Sigmoid colon (tissue), 7 donors: ENCODE measurements around the gene ZBTB24. TPM values are rescaled to one million over a fixed set of nuclear protein-coding genes. Genes with fewer than 3 reads are reported as not detected.

Source experiments
- DNase-seq: peaks from one replicate; pipeline ENCODE4 v3.0.0-alpha.2; 2019
- H3K27ac ChIP-seq, 4 donors: fragments of 200-600 bp; sonication (generic); one replicate each; pipeline ENCODE4 v1.5.1; 2016 to 2019; ENCODE audit warnings: mild to moderate bottlenecking in 1 of 4
- H3K27me3 ChIP-seq, 3 donors: fragments of 200-600 bp; sonication (generic); one replicate each; pipeline ENCODE4 v1.5.1; 2019; ENCODE audit warnings: mild to moderate bottlenecking in 1 of 3
- H3K36me3 ChIP-seq, 4 donors: fragments of 200-600 bp; sonication (generic); one replicate each; pipeline ENCODE4 v1.5.1; 2016 to 2019
- H3K4me1 ChIP-seq, 4 donors: fragments of 200-600 bp; sonication (generic); one replicate each; pipeline ENCODE4 v1.5.1; 2017 to 2019
- H3K4me3 ChIP-seq, 4 donors: fragments of 200-600 bp; sonication (generic); one replicate each; pipeline ENCODE4 v1.5.1; 2017 to 2019; ENCODE audit warnings: mild to moderate bottlenecking in 2 of 4, moderate library complexity in 1 of 4
- H3K9me3 ChIP-seq, 4 donors: fragments of 200-600 bp in 3 of 4; sonication (generic) in 3 of 4; one replicate each; pipeline versions ENCODE4 v1.5.1 to v1.6.1; 2013 to 2019
- EP300 ChIP-seq, 4 donors: sonication (generic); formaldehyde crosslinking; IDR thresholded peaks; one replicate each; pipeline ENCODE4 v1.6.1; 2017; ENCODE audit warnings: antibody characterized with exemption in 4 of 4
- POLR2A ChIP-seq, 2 donors: fragments of 450-650 bp; IDR thresholded peaks; one replicate each; pipeline ENCODE4 v1.6.1; 2016; ENCODE audit warnings: antibody characterized with exemption in 2 of 2, mild to moderate bottlenecking in 2 of 2, moderate library complexity in 2 of 2
- POLR2AphosphoS5 ChIP-seq, 4 donors: sonication (generic); formaldehyde crosslinking; IDR thresholded peaks; one replicate each; pipeline ENCODE4 v1.6.1; 2017; ENCODE audit warnings: antibody characterized with exemption in 4 of 4
- WGBS, 2 donors: extraction: QIAGEN DNeasy Blood & Tissue Kit; methylation state at CpG; one replicate each; pipeline ENCODE4 v1.1.7; 2013; 5-methylcytosine and 5-hydroxymethylcytosine counted together
- intact Hi-C: fragments of 100-400 bp; cut with DNase I; formaldehyde crosslinking; loops from one replicate; pipeline ENCODE4 v1.15.1; 2023
- polyA plus RNA-seq, 3 donors: library from polyadenylated mRNA; stranded (reverse); fragments of 200-250 nt; gene quantifications; one replicate each; pipeline ENCODE4 v1.2.3, GENCODE V29; 2013
- total RNA-seq, 4 donors: library from RNA; depleted of rRNA; stranded (reverse); fragments of >200 nt; gene quantifications; one replicate each; pipeline ENCODE4 v1.1.0, GENCODE V29; 2016
- TF ChIP-seq, protein P1 (sequence below), 4 experiments: fragments of 450-650 bp in 3 of 4; fragments of 200-600 bp in 1 of 4; IDR thresholded peaks; one replicate each; pipeline ENCODE4 v1.5.1; 2016 to 2019; ENCODE audit warnings: antibody characterized with exemption in 4 of 4, mild to moderate bottlenecking in 3 of 4, moderate library complexity in 2 of 4
- donor health status: healthy with polysubstance abuse.
- donor health status: Bipolar disorder and iron deficiency.
- donor health status: healthy.

The ZBTB24 gene
- total and polyA plus RNA-seq, 7 donors, result 2.1 to 8.2 (median 5.1) TPM

DNA sequence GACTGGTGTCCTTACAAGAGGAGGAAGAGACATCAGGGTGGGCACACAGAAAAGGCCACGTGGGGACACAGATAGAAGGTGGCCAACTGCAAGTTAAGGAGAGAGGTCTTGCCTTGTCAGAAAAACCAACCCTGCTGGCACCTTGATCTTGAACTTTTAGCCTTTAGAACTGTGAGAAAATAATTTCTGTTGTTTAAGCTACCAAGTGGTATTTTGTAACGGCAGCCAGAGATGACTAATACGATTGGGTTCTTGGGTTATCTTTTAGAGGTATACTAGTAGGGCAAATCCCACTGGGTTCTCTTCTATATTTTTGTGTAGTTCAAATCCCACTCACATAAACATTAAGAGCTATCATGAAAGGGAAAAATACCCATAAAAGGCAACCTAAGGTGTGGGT lies 31.9 kb upstream of the ZBTB24 start:
- no peak overlapping the region for H3K27ac ChIP-seq
- TF ChIP-seq POLR2AphosphoS5 (IDR thresholded peaks at IDR 0.05) (no peak), POLR2A (IDR thresholded peaks at IDR 0.05) (no peak)
- 89 to 90% methylated on average over 3 of the region's 3 CpGs for WGBS, 2 donors
- intact Hi-C loops, result no loop called here
- no peaks in the 10 kb centered on the region for H3K4me1 ChIP-seq
- no peaks in the 10 kb centered on the region for H3K9me3 ChIP-seq
- H3K27me3 ChIP-seq, result no peaks in the 10 kb centered on the region
- DNase-seq, result no peak
- no peaks in the 10 kb centered on the region for H3K36me3 ChIP-seq
- no peak overlapping the region for H3K4me3 ChIP-seq

GRCh38 chr6:109513571-109514071 lies 30.6 kb upstream of the ZBTB24 start:
- Histone ChIP-seq H3K36me3 (no peaks in the 10 kb centered on the region), H3K4me1 (no peaks in the 10 kb centered on the region), H3K27ac (no peak overlapping the region), H3K27me3 (no peaks in the 10 kb centered on the region), H3K4me3 (no peak overlapping the region), H3K9me3 (no peaks in the 10 kb centered on the region)
- TF ChIP-seq POLR2AphosphoS5 (IDR thresholded peaks at IDR 0.05) (no peak), POLR2A (IDR thresholded peaks at IDR 0.05) (no peak), EP300 (IDR thresholded peaks at IDR 0.05) (no peak)
- TF ChIP-seq, protein P1, sequence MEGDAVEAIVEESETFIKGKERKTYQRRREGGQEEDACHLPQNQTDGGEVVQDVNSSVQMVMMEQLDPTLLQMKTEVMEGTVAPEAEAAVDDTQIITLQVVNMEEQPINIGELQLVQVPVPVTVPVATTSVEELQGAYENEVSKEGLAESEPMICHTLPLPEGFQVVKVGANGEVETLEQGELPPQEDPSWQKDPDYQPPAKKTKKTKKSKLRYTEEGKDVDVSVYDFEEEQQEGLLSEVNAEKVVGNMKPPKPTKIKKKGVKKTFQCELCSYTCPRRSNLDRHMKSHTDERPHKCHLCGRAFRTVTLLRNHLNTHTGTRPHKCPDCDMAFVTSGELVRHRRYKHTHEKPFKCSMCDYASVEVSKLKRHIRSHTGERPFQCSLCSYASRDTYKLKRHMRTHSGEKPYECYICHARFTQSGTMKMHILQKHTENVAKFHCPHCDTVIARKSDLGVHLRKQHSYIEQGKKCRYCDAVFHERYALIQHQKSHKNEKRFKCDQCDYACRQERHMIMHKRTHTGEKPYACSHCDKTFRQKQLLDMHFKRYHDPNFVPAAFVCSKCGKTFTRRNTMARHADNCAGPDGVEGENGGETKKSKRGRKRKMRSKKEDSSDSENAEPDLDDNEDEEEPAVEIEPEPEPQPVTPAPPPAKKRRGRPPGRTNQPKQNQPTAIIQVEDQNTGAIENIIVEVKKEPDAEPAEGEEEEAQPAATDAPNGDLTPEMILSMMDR (IDR thresholded peaks at IDR 0.05), result no peak
- intact Hi-C loops, result no loop called here
- DNase-seq, result no peak
- WGBS, 2 donors, result 88 to 96% methylated on average over 2 of the region's 2 CpGs

- intact Hi-C loops, result no loop called here
- TF ChIP-seq POLR2A (IDR thresholded peaks at IDR 0.05) (no peak), EP300 (IDR thresholded peaks at IDR 0.05) (no peak)
- Histone ChIP-seq H3K4me1 (no peaks in the 10 kb centered on the region), H3K27ac (no peak overlapping the region), H3K36me3 (no peaks in the 10 kb centered on the region), H3K9me3 (no peaks in the 10 kb centered on the region), H3K27me3 (no peaks in the 10 kb centered on the region), H3K4me3 (no peak overlapping the region)
- no peak for DNase-seq
- WGBS, 2 donors, result 88 to 90% methylated on average over 2 of the region's 2 CpGs
Observed at GRCh38 chr6:109512271-109512817, 29.3 kb upstream of the ZBTB24 start.

GRCh38 chr6:109511832-109512231 lies 28.8 kb upstream of the ZBTB24 start:
- no peaks in the 10 kb centered on the region for H3K4me1 ChIP-seq
- no peak overlapping the region for H3K4me3 ChIP-seq
- H3K36me3 ChIP-seq, result no peaks in the 10 kb centered on the region
- intact Hi-C loops, result no loop called here
- H3K27ac ChIP-seq, result no peak overlapping the region
- DNase-seq, result no peak
- H3K9me3 ChIP-seq, result no peaks in the 10 kb centered on the region
- WGBS, 2 donors, result 80 to 86% methylated on average over 2 of the region's 2 CpGs
- H3K27me3 ChIP-seq, result no peaks in the 10 kb centered on the region
- TF ChIP-seq, protein P1 (IDR thresholded peaks at IDR 0.05), result no peak
- TF ChIP-seq EP300 (IDR thresholded peaks at IDR 0.05) (no peak), POLR2A (IDR thresholded peaks at IDR 0.05) (no peak), POLR2AphosphoS5 (IDR thresholded peaks at IDR 0.05) (no peak)

GRCh38 chr6:109510358-109510757 lies 27.3 kb upstream of the ZBTB24 start:
- H3K4me1 ChIP-seq, result no peaks in the 10 kb centered on the region
- no peaks in the 10 kb centered on the region for H3K36me3 ChIP-seq
- no peak overlapping the region for H3K27ac ChIP-seq
- no peaks in the 10 kb centered on the region for H3K9me3 ChIP-seq
- no peak for DNase-seq
- no peak for TF ChIP-seq EP300 (IDR thresholded peaks at IDR 0.05)
- TF ChIP-seq POLR2A (IDR thresholded peaks at IDR 0.05), result no peak
- no peak for TF ChIP-seq POLR2AphosphoS5 (IDR thresholded peaks at IDR 0.05)
- TF ChIP-seq, protein P1 (IDR thresholded peaks at IDR 0.05), result no peak
- intact Hi-C loops, result no loop called here
- WGBS, 2 donors, result 83 to 85% methylated on average over 1 of the region's 1 CpG
- H3K27me3 ChIP-seq, result no peaks in the 10 kb centered on the region
- H3K4me3 ChIP-seq, result no peak overlapping the region
